ENCODE results near the gene COL23A1. TPM values are rescaled to one million over a fixed set of nuclear protein-coding genes. Genes with fewer than 3 reads are reported as not detected.

COL23A1 gene
- polyA plus RNA-seq, 3 donors, result 0.11 to 0.21 TPM; not detected in 1

DNA sequence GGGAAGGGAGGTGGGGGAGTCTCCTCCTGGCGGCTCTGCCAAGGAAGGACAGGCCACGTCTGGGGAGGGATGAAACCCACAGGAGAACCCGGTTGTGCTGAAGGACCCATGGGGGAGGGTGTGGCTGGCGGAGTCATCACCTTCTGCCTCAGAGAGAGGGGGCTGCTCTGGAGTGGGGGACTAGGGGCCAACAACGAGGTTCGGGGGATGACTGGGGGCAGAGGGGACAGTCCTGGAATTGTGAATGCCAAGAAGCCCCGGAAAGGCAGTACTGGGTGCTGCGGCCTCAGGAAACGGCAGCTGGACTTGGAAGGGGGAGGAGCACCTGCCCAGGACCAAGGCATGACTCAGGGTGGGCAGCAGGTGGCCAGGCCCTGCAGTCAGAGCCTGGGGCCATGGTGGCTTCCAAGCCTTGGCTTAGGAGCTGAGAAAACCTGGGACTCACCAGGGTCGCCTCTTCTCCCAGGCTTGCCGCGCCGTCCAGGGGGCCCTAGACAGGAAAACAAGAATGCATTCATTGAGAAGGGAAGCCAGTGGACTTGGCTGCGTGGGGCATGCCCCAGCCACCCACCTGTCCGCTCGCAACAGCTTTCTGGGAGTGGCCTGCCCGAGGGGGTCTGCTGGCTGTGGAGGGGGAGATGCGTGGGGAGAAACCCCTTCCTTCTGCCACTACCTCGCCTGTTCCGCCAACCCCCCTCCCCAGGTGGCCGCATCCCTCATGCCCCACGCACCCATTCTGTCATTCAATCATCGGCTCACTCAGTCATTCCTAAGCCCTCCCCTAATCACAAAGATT, 283.6 kb downstream of the COL23A1 start:
- TF ChIP-seq, protein P1, sequence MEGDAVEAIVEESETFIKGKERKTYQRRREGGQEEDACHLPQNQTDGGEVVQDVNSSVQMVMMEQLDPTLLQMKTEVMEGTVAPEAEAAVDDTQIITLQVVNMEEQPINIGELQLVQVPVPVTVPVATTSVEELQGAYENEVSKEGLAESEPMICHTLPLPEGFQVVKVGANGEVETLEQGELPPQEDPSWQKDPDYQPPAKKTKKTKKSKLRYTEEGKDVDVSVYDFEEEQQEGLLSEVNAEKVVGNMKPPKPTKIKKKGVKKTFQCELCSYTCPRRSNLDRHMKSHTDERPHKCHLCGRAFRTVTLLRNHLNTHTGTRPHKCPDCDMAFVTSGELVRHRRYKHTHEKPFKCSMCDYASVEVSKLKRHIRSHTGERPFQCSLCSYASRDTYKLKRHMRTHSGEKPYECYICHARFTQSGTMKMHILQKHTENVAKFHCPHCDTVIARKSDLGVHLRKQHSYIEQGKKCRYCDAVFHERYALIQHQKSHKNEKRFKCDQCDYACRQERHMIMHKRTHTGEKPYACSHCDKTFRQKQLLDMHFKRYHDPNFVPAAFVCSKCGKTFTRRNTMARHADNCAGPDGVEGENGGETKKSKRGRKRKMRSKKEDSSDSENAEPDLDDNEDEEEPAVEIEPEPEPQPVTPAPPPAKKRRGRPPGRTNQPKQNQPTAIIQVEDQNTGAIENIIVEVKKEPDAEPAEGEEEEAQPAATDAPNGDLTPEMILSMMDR (IDR thresholded peaks at IDR 0.05), result no peak
- Histone ChIP-seq H3K36me3 (replicated peaks in 1 of 2; ENCODE audit: control insufficient read depth in 1 of 2, insufficient read depth in 2 of 2, low read length in 2 of 2) (no peaks in the 10 kb centered on the region), H3K9me3 (replicated peaks in 1 of 2; ENCODE audit: control insufficient read depth in 1 of 2, insufficient read depth in 1 of 2, low read length in 2 of 2) (no peaks in the 10 kb centered on the region), H2AFZ (ENCODE audit: insufficient read depth, low read depth, low read length, poor library complexity, severe bottlenecking) (no peak overlapping the region), H3K79me2 (ENCODE audit: insufficient read depth, low read length) (no peaks in the 10 kb centered on the region), H3K9ac (ENCODE audit: insufficient read depth, low read length, poor library complexity, severe bottlenecking) (no peak overlapping the region), H3K4me2 (replicated peaks; ENCODE audit: extremely low read depth, low read length, poor library complexity, severe bottlenecking) (no peak overlapping the region), H3K4me1 (ENCODE audit: control insufficient read depth in 1 of 2, insufficient read depth in 2 of 2, low read length in 2 of 2) (no peaks in the 10 kb centered on the region), H4K20me1 (ENCODE audit: insufficient read depth, low read length) (no peaks in the 10 kb centered on the region), H3K27ac (ENCODE audit: low read depth in 1 of 2, low read length in 2 of 2) (no peak overlapping the region), H3K27me3 (ENCODE audit: control insufficient read depth in 2 of 2, insufficient read depth in 2 of 2, low read length in 2 of 2) (no peaks in the 10 kb centered on the region), H3K4me3 (replicated peaks in 1 of 3; ENCODE audit: low read depth in 2 of 3, low read length in 3 of 3) (no peak overlapping the region)
- Mint-ChIP-seq H3K4me3 (no peak overlapping the region), H3K9me3 (peaks cover 0 to 7% (median 0%) of the 10 kb centered on the region in 7 donors), H3K4me1 (no peaks in the 10 kb centered on the region), H3K36me3 (no peaks in the 10 kb centered on the region), H3K27me3 (ENCODE audit: low read depth in 3 of 3) (peaks cover 0 to 2% (median 0%) of the 10 kb centered on the region in 3 donors), H3K27ac (no peak overlapping the region)
- DNase-seq, result no peak
- WGBS (ENCODE audit: insufficient coverage), result 82% methylated on average over 13 of the region's 23 CpGs
- intact Hi-C loops (cut with micrococcal nuclease), result no loop called here

DNA sequence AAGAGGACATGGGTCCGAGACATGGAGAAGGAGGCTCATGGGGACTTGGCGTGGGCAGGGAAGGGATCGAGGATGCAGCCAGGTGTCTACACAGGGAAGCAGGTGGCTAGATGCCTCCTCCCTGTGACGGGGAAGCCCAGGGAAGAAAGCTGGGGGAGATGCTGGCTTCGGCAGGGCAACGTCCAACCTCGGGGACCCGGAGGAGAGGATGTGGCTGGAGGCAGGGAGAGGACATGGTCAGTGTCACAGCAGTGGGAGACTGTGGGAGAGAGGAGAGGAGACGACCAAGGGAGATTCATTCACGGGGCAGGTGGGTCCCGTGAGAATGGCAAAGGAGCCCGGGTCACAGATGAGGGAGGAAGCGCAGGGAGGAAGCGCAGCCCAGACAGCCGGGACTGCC, 284.4 kb downstream of the COL23A1 start:
- Histone ChIP-seq H4K20me1 (ENCODE audit: insufficient read depth, low read length) (no peaks in the 10 kb centered on the region), H2AFZ (ENCODE audit: insufficient read depth, low read depth, low read length, poor library complexity, severe bottlenecking) (no peak overlapping the region), H3K4me3 (replicated peaks in 1 of 3; ENCODE audit: low read depth in 2 of 3, low read length in 3 of 3) (no peak overlapping the region), H3K9ac (ENCODE audit: insufficient read depth, low read length, poor library complexity, severe bottlenecking) (no peak overlapping the region), H3K9me3 (replicated peaks in 1 of 2; ENCODE audit: control insufficient read depth in 1 of 2, insufficient read depth in 1 of 2, low read length in 2 of 2) (no peaks in the 10 kb centered on the region), H3K27me3 (ENCODE audit: control insufficient read depth in 2 of 2, insufficient read depth in 2 of 2, low read length in 2 of 2) (no peaks in the 10 kb centered on the region), H3K4me2 (replicated peaks; ENCODE audit: extremely low read depth, low read length, poor library complexity, severe bottlenecking) (no peak overlapping the region), H3K4me1 (ENCODE audit: control insufficient read depth in 1 of 2, insufficient read depth in 2 of 2, low read length in 2 of 2) (no peaks in the 10 kb centered on the region), H3K79me2 (ENCODE audit: insufficient read depth, low read length) (no peaks in the 10 kb centered on the region), H3K27ac (ENCODE audit: low read depth in 1 of 2, low read length in 2 of 2) (no peak overlapping the region), H3K36me3 (replicated peaks in 1 of 2; ENCODE audit: control insufficient read depth in 1 of 2, insufficient read depth in 2 of 2, low read length in 2 of 2) (no peaks in the 10 kb centered on the region)
- H3K4me1 Mint-ChIP-seq, result no peaks in the 10 kb centered on the region
- H3K4me3 Mint-ChIP-seq, result no peak overlapping the region
- no peak for DNase-seq
- TF ChIP-seq, protein P1 (IDR thresholded peaks at IDR 0.05), result no peak
- H3K27ac Mint-ChIP-seq, result peak overlapping the region in 1 of 7 donors; percentile 58
- 89% methylated on average over 12 of the region's 15 CpGs for WGBS (ENCODE audit: insufficient coverage)
- intact Hi-C loops (cut with micrococcal nuclease), result no loop called here
- peaks cover 0 to 2% (median 0%) of the 10 kb centered on the region in 3 donors for H3K27me3 Mint-ChIP-seq (ENCODE audit: low read depth in 3 of 3)
- H3K36me3 Mint-ChIP-seq, result no peaks in the 10 kb centered on the region
- H3K9me3 Mint-ChIP-seq, result peaks cover 0 to 11% (median 2%) of the 10 kb centered on the region in 7 donors
